ENCODE results near the gene CTAGE1. TPM values are rescaled to one million over a fixed set of nuclear protein-coding genes. Genes with fewer than 3 reads are reported as not detected.
A peak's percentile ranks its signal among the peaks of the same experiment; 100 is the strongest.
"Not testable (repeated sequence)": the region's sequence is repeated elsewhere in the genome, so short reads cannot be mapped to it uniquely, and the experiment has no call there.

CTAGE1 gene
- total RNA-seq, 1 experiment from 2014 or later, result not detected

DNA sequence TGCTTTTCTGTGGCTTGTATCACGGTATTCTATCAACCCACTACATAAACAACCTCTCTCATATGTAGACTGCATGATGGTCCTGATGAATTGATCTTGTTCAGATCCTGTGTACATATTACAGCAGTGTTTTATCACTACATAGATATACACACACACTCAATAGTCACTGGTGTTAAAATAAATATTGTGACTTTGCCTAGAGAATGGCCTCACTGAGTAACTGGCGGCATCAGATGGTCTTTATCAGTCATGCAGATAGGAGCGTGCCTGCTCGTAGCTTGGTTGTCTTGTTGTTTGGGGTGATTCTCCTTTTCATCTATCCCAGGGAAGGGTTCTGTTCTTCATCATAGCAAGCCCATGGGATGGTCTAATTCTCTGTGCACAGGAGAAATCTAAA, 18.4 kb upstream of the CTAGE1 start:
- DNase-seq (ENCODE audit: low read depth), result no peak

GRCh38 chr18:22434973-22435608, 17.4 kb upstream of the CTAGE1 start:
- DNase-seq (ENCODE audit: low read depth), result peak; percentile 54

DNA sequence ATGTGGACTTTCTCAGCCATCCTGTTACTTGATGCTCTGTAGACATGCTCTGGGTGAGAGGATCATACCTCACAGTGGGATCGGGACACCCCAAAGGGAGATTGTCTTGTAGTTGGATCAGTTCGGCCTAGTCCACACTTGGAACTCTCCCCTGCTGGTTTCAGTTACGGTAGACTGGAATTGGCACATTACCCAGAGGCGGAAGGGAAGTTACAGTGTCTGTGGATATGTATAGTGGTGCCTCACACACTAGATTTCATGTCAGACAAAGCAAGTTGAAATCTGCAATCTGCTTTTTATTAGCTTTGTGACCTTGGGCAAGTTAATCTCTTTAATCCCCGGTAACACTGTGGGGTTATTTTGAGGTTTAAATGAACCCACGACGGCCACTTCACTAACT, 16.2 kb upstream of the CTAGE1 start:
- peak; percentile 67 for DNase-seq (ENCODE audit: low read depth)

- peak; percentile 86 for DNase-seq (ENCODE audit: low read depth)
These were observed 15.0 kb upstream of the CTAGE1 start for GRCh38 chr18:22432657-22433137.

GRCh38 chr18:22429564-22429963, 11.8 kb upstream of the CTAGE1 start:
- DNase-seq (ENCODE audit: low read depth), result no peak

- DNase-seq (ENCODE audit: low read depth), result no peak
These were observed 11.0 kb upstream of the CTAGE1 start for GRCh38 chr18:22428672-22429071.

GRCh38 chr18:22427822-22428549, 10.3 kb upstream of the CTAGE1 start:
- DNase-seq (ENCODE audit: low read depth), result no peak

DNA sequence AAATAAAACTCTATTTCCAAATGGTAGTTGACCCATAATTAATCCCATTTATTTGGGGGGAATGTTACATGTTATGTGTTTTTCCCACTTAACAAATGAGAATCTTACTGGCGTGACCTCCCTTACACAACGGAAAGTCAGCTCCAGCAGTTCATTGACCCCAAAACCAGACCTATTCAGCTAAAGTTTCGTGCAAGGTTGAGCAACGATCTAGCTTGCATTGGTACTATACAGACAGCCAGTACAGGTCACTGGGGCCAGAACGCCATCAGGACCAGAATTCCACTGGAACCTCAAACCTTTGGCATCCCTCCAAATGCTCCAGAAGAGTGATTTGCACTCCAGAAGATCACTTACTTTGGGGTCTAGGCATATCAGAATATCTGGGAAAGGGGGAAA, 6.8 kb upstream of the CTAGE1 start:
- DNase-seq (ENCODE audit: low read depth), result no peak

GRCh38 chr18:22423878-22424564, 6.3 kb upstream of the CTAGE1 start:
- no peak for DNase-seq (ENCODE audit: low read depth)

- peak; percentile 20 for DNase-seq (ENCODE audit: low read depth)
These were observed 5.3 kb upstream of the CTAGE1 start for GRCh38 chr18:22422909-22423548.

DNA sequence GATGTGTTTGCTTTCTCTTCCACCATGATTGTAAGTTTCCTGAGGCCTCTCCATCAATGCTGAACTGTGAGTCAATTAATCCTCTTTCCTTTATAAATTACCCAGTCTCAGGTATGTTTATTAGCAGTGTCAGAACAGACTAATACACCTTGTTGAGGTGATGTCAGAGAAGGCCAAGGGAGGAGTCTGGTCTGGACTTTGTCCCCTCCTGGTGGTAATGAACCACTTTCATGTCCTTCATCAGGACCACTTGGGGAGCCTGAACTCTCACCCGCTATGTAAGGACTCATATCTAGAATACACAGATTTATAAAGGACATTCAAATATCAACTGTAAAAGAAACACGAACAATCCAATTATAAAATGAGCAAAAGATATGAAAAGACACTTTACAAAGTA, 2.9 kb upstream of the CTAGE1 start:
- DNase-seq (ENCODE audit: low read depth), result no peak

- no peak for DNase-seq (ENCODE audit: low read depth)
These were observed 5.4 kb downstream of the CTAGE1 start for GRCh38 chr18:22412176-22412911.

DNA sequence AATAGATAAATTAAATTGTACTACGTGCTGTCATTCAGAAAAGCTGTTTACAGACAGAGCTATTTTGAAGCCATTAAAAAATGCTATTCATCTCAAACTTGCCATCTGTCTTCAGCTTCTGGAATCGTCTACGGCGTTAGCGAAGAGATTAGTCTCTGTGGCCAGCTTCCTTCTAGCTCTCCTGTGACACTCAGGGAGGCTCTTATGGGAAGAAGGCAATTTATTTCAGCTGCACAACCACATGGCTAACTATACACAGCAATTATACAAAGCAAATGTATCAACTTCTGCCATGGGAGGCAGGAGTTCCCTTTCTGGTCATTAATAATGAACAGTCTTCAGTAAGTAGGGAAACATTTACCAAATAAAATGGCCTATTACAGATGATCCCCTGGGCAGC, 6.3 kb downstream of the CTAGE1 start:
- DNase-seq (ENCODE audit: low read depth), result no peak

DNA sequence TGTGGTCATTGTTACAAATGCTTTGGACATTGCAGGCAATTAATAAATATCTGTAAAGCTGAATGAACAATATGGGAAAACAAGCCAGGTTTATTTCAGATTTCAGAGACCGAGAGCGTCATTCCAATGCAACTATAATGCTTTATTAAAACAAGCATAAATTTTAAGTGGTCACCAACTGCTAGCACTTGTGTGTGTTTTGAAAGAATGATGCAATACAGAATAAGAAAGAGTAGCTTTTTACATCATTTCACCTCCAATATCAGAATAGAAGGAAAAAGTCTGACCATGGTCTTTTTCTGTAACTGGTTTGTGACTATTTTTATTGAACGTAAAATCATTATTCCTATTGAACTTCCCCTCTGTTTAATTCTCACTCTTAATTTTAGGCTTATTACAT, 7.6 kb downstream of the CTAGE1 start:
- DNase-seq (ENCODE audit: low read depth), result no peak

DNA sequence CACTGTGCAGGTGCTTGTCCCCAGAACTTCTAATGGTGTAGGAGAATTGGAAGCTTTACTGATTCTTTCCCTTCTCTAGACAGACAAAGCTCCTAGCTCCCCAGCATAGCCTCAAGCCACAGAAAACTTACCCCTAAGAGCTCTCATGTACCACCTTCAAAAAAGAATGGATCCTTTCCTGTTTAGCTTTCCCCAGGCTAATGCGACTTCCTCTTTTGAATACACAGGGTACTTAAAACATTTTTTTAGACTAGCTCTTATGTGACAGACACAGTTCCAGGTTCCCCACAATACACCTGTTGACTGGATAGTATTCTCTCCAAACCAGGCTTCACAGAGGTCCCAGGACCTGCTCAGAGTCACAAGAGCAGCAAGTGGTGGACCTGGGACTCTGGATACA, 8.3 kb downstream of the CTAGE1 start:
- DNase-seq (ENCODE audit: low read depth), result no peak

DNA sequence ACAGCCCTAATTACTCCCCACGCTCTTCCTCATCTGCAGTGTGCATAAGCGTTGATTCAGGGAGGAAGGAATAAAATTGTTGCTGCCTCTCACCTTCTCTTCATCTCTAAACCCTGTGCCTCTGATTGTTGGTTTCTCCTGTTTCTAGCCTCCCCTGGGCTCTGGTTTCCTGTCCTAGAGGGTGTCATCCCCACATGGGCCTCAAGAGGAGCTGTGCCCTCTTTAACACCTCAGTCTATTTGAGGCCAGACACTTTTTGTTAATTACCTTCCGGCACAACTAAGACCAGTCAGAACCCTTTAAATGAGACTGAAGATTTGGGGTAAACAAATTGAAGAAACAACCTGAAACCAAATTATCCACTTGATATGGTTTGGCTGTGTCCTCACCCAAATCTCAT, 9.7 kb downstream of the CTAGE1 start:
- no peak for DNase-seq (ENCODE audit: low read depth)

DNA sequence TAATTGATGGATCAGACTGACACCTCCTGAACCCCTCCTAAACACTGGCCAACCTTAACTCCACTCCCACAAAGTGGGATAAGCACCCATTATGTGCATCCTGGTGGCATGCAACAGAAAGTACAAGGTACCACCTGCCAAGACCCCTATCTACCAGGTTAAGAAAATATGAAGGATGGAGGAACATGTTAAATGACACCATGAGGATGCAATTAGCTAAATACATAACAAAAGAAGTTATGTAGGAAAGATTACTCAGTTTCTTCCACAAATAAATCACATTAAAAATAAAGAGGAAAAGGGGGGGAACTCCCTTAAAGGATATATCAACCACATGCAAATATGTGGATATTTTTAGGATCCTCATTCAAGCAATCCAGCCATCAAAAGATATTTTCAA, 12.6 kb downstream of the CTAGE1 start:
- no peak for DNase-seq (ENCODE audit: low read depth)

GRCh38 chr18:22403950-22404349, 13.8 kb downstream of the CTAGE1 start:
- DNase-seq (ENCODE audit: low read depth), result no peak

DNA sequence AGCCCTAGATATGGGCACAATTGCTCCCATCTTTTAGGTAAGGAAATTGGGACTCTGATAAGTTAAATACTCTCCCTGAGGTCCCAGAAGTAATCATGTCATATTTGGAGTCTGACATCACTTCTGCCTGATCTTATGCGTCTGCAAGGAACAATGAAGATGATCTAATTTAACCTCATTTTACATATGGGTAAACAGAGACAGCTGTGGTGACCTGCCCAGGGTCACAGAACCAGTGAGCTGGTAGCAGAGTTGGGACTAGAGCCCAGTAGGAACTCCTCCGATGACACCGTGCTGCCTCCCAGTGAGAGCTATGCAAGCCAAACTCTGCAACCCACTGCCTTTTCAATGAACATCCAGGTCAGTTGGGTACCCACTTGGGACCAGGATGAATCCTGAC, 17.8 kb downstream of the CTAGE1 start:
- peak; percentile 27 for DNase-seq (ENCODE audit: low read depth)

DNA sequence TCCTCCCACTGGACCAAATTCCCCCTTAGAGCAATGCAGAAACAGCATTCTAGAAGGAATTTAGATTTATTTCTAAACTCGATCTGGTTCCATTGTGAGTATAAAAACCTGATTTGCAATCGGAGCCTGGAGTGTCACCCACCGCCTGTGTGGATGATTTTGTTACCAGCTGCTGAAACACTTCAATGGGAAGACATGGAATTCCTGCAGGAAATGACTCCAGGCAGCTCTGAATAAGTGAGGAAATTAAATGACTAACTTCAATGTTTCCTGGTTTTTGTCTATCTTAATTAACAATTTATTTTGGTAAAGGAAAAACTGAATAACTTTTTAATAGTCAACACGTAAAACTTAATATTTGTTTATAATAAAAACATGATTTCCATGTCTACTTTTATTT, 19.3 kb downstream of the CTAGE1 start:
- peak; percentile 11 for DNase-seq (ENCODE audit: low read depth)

DNA sequence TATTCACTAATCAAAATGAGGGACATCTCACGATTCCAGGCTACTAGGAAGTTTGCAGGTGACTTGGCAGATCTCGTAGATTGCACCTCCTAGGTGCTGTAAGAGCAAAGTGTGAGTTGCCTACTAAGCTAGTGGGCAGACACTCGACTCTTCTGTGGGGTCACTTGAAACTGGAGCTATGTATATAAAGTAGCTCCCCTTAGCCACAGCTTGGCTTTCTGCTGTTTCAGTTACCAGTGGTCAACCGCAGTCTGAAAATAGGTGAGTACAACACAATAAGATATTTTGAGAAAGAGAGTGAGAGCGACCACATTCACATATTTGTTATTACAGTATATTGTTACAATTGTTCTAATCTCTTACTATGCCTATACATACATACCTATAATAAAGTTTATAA, 23.3 kb downstream of the CTAGE1 start:
- DNase-seq (ENCODE audit: low read depth), result peak; percentile 3

DNA sequence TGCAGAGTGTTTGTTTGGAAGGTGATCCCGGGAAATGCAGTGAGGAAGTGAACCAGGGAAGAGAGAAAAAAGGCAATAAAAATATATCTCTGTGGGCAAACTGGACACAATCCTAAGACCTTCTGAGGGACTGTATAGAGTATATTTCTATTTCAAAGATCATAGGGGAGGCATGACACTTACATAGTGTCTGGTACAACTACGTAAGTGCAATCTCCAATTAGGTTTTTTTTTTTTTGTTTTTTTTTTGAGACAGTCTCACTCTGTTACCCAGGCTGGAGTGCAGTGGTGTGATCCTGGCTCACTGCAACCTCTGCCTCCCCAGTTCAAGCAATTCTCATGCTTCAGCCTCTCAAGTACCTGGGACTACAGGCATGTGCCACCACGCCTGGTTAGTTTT, 24.6 kb downstream of the CTAGE1 start:
- DNase-seq (ENCODE audit: low read depth), result not testable (repeated sequence)
